GM23338 (cell line): Measurements from ENCODE around the gene SLC35B4. TPM values are rescaled to one million over a fixed set of nuclear protein-coding genes. Genes with fewer than 3 reads are reported as not detected.

Experiments used
- ATAC-seq: fragments of 200-7000 bp; cut with Tn5 transposase; 3 replicates; pipeline ENCODE4 v1.9.1; 2020
- DNase-seq: peaks from one replicate; pipeline ENCODE4 v3.0.0-alpha.2; 2015; ENCODE audit warnings: low spot score
- H2AFZ ChIP-seq: fragments of 200-600 bp; sonication (generic); 2 replicates; pipeline ENCODE4 v1.8.0; 2016; ENCODE audit warnings: antibody characterized with exemption, mild to moderate bottlenecking, moderate library complexity
- H3F3A ChIP-seq: fragments of 200-600 bp; sonication (generic); replicated peaks from 2 replicates; pipeline ENCODE4 v1.8.0; 2017; ENCODE audit warnings: antibody characterized with exemption, mixed run types, low read depth
- H3K27ac ChIP-seq: fragments of 200-600 bp; sonication (generic); 2 replicates; pipeline ENCODE4 v1.6.1; 2016; ENCODE audit warnings: low read depth
- H3K27me3 ChIP-seq: fragments of 200-600 bp; sonication (generic); 2 replicates; pipeline ENCODE4 v1.8.0; 2016; ENCODE audit warnings: mild to moderate bottlenecking, mixed run types, moderate library complexity; ENCODE audit not compliant: insufficient read depth
- H3K36me3 ChIP-seq: fragments of 200-600 bp; sonication (generic); 2 replicates; pipeline ENCODE4 v1.8.0; 2016; ENCODE audit warnings: mild to moderate bottlenecking; ENCODE audit not compliant: insufficient read depth
- H3K4me1 ChIP-seq: fragments of 200-600 bp; sonication (generic); 2 replicates; pipeline ENCODE4 v1.8.0; 2016; ENCODE audit warnings: mild to moderate bottlenecking, moderate library complexity; ENCODE audit not compliant: insufficient read depth
- H3K4me2 ChIP-seq: fragments of 200-600 bp; sonication (generic); 2 replicates; pipeline ENCODE4 v1.7.1; 2017; ENCODE audit warnings: mixed run types
- H3K4me3 ChIP-seq: fragments of 200-600 bp; sonication (generic); 2 replicates; pipeline ENCODE4 v1.6.1; 2016; ENCODE audit warnings: mixed run types
- H3K79me2 ChIP-seq: fragments of 200-600 bp; sonication (generic); replicated peaks from 2 replicates; pipeline ENCODE4 v1.8.0; 2017; ENCODE audit warnings: mild to moderate bottlenecking; ENCODE audit not compliant: insufficient read depth
- H3K9me2 ChIP-seq: fragments of 200-600 bp; sonication (generic); 2 replicates; pipeline ENCODE4 v1.8.0; 2017; ENCODE audit not compliant: insufficient read depth
- H4K20me1 ChIP-seq: fragments of 200-600 bp; sonication (generic); replicated peaks from 2 replicates; pipeline ENCODE4 v1.8.0; 2017; ENCODE audit warnings: mild to moderate bottlenecking; ENCODE audit not compliant: insufficient read depth
- H3K27ac Mint-ChIP-seq: 2 replicates; pipeline ENCODE4 v1.8.0; 2020; ENCODE audit warnings: inconsistent platforms, mild to moderate bottlenecking, moderate library complexity, mixed read lengths
- H3K27me3 Mint-ChIP-seq: 3 replicates; pipeline ENCODE4 v1.8.0; 2022; ENCODE audit warnings: low read depth, mild to moderate bottlenecking, moderate library complexity, mixed read lengths, inconsistent platforms; ENCODE audit not compliant: insufficient read depth, poor library complexity
- H3K36me3 Mint-ChIP-seq: 3 replicates; pipeline ENCODE4 v1.8.0; 2021; ENCODE audit warnings: low read depth, mild to moderate bottlenecking, inconsistent platforms, moderate library complexity, mixed read lengths
- H3K4me1 Mint-ChIP-seq: 3 replicates; pipeline ENCODE4 v1.8.0; 2020; ENCODE audit warnings: mild to moderate bottlenecking, inconsistent platforms, mixed read lengths
- H3K4me3 Mint-ChIP-seq: 3 replicates; pipeline ENCODE4 v1.8.0; 2021; ENCODE audit warnings: moderate library complexity, mild to moderate bottlenecking, inconsistent platforms, mixed read lengths
- H3K9me3 Mint-ChIP-seq: 3 replicates; pipeline ENCODE4 v1.8.0; 2020; ENCODE audit warnings: moderate library complexity, mild to moderate bottlenecking, inconsistent platforms, mixed read lengths
- EZH2 ChIP-seq: fragments of 200-600 bp; sonication (generic); IDR thresholded peaks from one replicate; pipeline ENCODE4 v1.8.0; 2017; ENCODE audit warnings: antibody characterized with exemption, mild to moderate bottlenecking, low read depth; ENCODE audit not compliant: unreplicated experiment
- EZH2phosphoT487 ChIP-seq: fragments of 200-600 bp; sonication (generic); IDR thresholded peaks from one replicate; pipeline ENCODE4 v1.8.1; 2018; ENCODE audit warnings: antibody characterized with exemption; ENCODE audit not compliant: unreplicated experiment
- JUNB ChIP-seq: IDR thresholded peaks from one replicate; pipeline ENCODE4 v1.6.1; 2016; ENCODE audit warnings: antibody characterized with exemption; ENCODE audit not compliant: unreplicated experiment
- NANOG ChIP-seq: IDR thresholded peaks from 2 replicates; pipeline ENCODE4 v1.6.1; 2016; ENCODE audit warnings: antibody characterized with exemption, borderline replicate concordance
- POLR2AphosphoS5 ChIP-seq: IDR thresholded peaks from 2 replicates; pipeline ENCODE4 v1.6.1; 2016; ENCODE audit warnings: antibody characterized with exemption, low read depth
- ZNF114 ChIP-seq: fragments of 250-450 bp; sonication (Bioruptor Pico); IDR thresholded peaks from 2 replicates; pipeline ENCODE4 v1.5.0; 2020; ENCODE audit warnings: mild to moderate bottlenecking, moderate library complexity
- ZNF331 ChIP-seq: fragments of 250-450 bp; sonication (Bioruptor Pico); IDR thresholded peaks from 2 replicates; pipeline ENCODE4 v1.5.0; 2020; ENCODE audit warnings: low read depth, mild to moderate bottlenecking, moderate library complexity
- long read RNA-seq: library from polyadenylated mRNA; unstranded; transcript quantifications from one replicate; pipeline ENCODE4 v2.0.0, GENCODE V29; 2020; ENCODE audit not compliant: unreplicated experiment
- polyA plus RNA-seq: library from polyadenylated mRNA; unstranded; fragments of >200 nt; fragmentation: Nextera tagmentation; extraction: Ambion mirVana; gene quantifications from 2 replicates; pipeline ENCODE4 v1.2.1, GENCODE V29; 2016
- total RNA-seq: library from RNA; depleted of rRNA; stranded (reverse); fragments of >200 nt; shearing (Covaris generic); gene quantifications from 2 replicates; pipeline ENCODE4 v1.2.3, GENCODE V29; 2014; rRNA removed
- TF ChIP-seq, protein P1 (sequence below): IDR thresholded peaks from one replicate; pipeline ENCODE4 v1.6.1; 2018; ENCODE audit warnings: antibody characterized with exemption; ENCODE audit not compliant: unreplicated experiment
- TF ChIP-seq, protein P2 (sequence below): IDR thresholded peaks from 2 replicates; pipeline ENCODE4 v1.6.1; 2016; ENCODE audit warnings: antibody characterized with exemption
- TF ChIP-seq, protein P3 (sequence below), 2 experiments: fragments of 200-600 bp in 1 of 2; sonication (generic) in 1 of 2; conservative IDR thresholded peaks; 2 replicates each; pipeline versions ENCODE4 v1.5.1 to v1.6.1; 2016 to 2017; ENCODE audit warnings: antibody characterized with exemption in 2 of 2, low read depth in 2 of 2, mild to moderate bottlenecking in 2 of 2, moderate library complexity in 1 of 2
- TF ChIP-seq, protein P4 (sequence below): fragments of 250-450 bp; sonication (Bioruptor Pico); IDR thresholded peaks from 2 replicates; pipeline ENCODE4 v1.5.0; 2020; ENCODE audit warnings: mild to moderate bottlenecking, moderate library complexity

SLC35B4 gene, protein sequence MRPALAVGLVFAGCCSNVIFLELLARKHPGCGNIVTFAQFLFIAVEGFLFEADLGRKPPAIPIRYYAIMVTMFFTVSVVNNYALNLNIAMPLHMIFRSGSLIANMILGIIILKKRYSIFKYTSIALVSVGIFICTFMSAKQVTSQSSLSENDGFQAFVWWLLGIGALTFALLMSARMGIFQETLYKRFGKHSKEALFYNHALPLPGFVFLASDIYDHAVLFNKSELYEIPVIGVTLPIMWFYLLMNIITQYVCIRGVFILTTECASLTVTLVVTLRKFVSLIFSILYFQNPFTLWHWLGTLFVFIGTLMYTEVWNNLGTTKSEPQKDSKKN
- 24.6 and 29.7 TPM in 2 replicates for total RNA-seq
- 18.3 and 22.6 TPM in 2 replicates for polyA plus RNA-seq
- long read RNA-seq, full-length matches to known transcripts, result 24 of 27 reads
- long read RNA-seq, partial matches to known transcripts, result 1 of 27 reads
- long read RNA-seq, other reads (novel, unspliced or antisense), result 2 of 27 reads

DNA sequence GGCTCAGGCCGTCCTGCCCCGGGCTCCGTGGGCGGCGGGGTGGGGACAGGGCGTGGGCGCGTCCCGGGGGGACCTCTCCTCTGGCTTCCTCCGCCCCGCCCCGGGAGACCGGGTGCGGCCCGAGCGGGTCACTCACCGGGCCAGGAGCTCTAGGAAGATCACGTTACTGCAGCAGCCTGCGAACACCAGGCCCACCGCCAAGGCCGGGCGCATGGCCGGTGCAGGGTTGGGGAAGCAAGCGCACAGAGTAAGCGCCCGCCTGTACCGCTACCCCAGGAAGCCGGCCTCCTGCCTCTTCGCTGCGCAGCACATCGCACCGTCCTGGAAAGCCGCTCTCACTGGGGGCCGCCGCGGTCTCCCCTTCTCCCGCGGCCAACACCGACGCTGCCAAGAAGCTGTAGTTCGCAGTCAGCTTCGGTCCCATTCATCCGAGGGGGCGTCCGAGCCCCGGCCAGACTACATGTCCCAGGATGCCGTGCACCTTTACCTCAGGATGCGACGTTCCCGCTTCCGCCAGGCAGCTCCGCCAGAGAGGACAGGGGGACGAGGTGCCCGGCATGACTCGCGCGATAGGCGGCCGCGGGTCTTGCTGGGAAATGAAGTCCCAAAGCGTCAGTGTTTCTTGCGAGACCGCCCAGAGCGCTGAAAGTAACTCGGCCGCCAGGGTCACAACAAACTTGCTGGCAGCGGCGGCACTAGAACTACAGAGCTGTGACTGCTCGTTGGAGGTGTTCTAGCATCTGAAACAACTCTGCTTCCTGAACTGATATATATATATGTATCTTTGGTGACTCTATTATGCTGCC, at the start of gene SLC35B4:
SLC35B4 (minus strand) TSS at position 392 of the 806 bp plus-strand sequence; CDS start at position 213, 179 bp downstream.
- DNase-seq, result peak; percentile 99
- Mint-ChIP-seq H3K27ac (peak within 1 kb of the TSS; percentile 54; the same call in 1 of the 2 replicates), H3K36me3 (0 out of 3 replicates have a peak, but pooled peaks cover 2% of the 10 kb centered on the region), H3K4me3 (peak within 1 kb of the TSS; percentile 87), H3K4me1 (peaks cover 11% of the 10 kb centered on the region), H3K27me3 (no peaks in the 10 kb centered on the region), H3K9me3 (no peaks in the 10 kb centered on the region)
- Histone ChIP-seq H3K36me3 (no peaks in the 10 kb centered on the region), H3K79me2 (peaks cover 29% of the 10 kb centered on the region), H2AFZ (peak within 1 kb of the TSS; percentile 92), H3K27me3 (no peaks in the 10 kb centered on the region), H3K4me3 (peak within 1 kb of the TSS; percentile 73), H3K9me2 (no peaks in the 10 kb centered on the region), H3K27ac (peak within 1 kb of the TSS; percentile 74; the same call in 1 of the 2 replicates), H3K4me1 (peaks cover 8% of the 10 kb centered on the region), H3K4me2 (peak within 1 kb of the TSS; percentile 92), H3F3A (no peaks in the 10 kb centered on the region), H4K20me1 (no peaks in the 10 kb centered on the region)
- ATAC-seq, result peak; percentile 98
- TF ChIP-seq, protein P1, sequence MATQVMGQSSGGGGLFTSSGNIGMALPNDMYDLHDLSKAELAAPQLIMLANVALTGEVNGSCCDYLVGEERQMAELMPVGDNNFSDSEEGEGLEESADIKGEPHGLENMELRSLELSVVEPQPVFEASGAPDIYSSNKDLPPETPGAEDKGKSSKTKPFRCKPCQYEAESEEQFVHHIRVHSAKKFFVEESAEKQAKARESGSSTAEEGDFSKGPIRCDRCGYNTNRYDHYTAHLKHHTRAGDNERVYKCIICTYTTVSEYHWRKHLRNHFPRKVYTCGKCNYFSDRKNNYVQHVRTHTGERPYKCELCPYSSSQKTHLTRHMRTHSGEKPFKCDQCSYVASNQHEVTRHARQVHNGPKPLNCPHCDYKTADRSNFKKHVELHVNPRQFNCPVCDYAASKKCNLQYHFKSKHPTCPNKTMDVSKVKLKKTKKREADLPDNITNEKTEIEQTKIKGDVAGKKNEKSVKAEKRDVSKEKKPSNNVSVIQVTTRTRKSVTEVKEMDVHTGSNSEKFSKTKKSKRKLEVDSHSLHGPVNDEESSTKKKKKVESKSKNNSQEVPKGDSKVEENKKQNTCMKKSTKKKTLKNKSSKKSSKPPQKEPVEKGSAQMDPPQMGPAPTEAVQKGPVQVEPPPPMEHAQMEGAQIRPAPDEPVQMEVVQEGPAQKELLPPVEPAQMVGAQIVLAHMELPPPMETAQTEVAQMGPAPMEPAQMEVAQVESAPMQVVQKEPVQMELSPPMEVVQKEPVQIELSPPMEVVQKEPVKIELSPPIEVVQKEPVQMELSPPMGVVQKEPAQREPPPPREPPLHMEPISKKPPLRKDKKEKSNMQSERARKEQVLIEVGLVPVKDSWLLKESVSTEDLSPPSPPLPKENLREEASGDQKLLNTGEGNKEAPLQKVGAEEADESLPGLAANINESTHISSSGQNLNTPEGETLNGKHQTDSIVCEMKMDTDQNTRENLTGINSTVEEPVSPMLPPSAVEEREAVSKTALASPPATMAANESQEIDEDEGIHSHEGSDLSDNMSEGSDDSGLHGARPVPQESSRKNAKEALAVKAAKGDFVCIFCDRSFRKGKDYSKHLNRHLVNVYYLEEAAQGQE, result peak; percentile 23
- no peak for TF ChIP-seq ZNF331
- peak; percentile 85 for TF ChIP-seq POLR2AphosphoS5
- TF ChIP-seq, protein P2, sequence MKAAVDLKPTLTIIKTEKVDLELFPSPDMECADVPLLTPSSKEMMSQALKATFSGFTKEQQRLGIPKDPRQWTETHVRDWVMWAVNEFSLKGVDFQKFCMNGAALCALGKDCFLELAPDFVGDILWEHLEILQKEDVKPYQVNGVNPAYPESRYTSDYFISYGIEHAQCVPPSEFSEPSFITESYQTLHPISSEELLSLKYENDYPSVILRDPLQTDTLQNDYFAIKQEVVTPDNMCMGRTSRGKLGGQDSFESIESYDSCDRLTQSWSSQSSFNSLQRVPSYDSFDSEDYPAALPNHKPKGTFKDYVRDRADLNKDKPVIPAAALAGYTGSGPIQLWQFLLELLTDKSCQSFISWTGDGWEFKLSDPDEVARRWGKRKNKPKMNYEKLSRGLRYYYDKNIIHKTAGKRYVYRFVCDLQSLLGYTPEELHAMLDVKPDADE, result peak; percentile 99
- no peak for TF ChIP-seq EZH2phosphoT487
- no peak for TF ChIP-seq EZH2
- TF ChIP-seq, protein P3, sequence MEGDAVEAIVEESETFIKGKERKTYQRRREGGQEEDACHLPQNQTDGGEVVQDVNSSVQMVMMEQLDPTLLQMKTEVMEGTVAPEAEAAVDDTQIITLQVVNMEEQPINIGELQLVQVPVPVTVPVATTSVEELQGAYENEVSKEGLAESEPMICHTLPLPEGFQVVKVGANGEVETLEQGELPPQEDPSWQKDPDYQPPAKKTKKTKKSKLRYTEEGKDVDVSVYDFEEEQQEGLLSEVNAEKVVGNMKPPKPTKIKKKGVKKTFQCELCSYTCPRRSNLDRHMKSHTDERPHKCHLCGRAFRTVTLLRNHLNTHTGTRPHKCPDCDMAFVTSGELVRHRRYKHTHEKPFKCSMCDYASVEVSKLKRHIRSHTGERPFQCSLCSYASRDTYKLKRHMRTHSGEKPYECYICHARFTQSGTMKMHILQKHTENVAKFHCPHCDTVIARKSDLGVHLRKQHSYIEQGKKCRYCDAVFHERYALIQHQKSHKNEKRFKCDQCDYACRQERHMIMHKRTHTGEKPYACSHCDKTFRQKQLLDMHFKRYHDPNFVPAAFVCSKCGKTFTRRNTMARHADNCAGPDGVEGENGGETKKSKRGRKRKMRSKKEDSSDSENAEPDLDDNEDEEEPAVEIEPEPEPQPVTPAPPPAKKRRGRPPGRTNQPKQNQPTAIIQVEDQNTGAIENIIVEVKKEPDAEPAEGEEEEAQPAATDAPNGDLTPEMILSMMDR (conservative IDR thresholded peaks at IDR 0.05; ENCODE audit: low read depth in 2 of 2), result no peak; a peak in 1 of 4 replicates
- TF ChIP-seq JUNB, result no peak
- TF ChIP-seq NANOG, result no peak
- TF ChIP-seq, protein P4, sequence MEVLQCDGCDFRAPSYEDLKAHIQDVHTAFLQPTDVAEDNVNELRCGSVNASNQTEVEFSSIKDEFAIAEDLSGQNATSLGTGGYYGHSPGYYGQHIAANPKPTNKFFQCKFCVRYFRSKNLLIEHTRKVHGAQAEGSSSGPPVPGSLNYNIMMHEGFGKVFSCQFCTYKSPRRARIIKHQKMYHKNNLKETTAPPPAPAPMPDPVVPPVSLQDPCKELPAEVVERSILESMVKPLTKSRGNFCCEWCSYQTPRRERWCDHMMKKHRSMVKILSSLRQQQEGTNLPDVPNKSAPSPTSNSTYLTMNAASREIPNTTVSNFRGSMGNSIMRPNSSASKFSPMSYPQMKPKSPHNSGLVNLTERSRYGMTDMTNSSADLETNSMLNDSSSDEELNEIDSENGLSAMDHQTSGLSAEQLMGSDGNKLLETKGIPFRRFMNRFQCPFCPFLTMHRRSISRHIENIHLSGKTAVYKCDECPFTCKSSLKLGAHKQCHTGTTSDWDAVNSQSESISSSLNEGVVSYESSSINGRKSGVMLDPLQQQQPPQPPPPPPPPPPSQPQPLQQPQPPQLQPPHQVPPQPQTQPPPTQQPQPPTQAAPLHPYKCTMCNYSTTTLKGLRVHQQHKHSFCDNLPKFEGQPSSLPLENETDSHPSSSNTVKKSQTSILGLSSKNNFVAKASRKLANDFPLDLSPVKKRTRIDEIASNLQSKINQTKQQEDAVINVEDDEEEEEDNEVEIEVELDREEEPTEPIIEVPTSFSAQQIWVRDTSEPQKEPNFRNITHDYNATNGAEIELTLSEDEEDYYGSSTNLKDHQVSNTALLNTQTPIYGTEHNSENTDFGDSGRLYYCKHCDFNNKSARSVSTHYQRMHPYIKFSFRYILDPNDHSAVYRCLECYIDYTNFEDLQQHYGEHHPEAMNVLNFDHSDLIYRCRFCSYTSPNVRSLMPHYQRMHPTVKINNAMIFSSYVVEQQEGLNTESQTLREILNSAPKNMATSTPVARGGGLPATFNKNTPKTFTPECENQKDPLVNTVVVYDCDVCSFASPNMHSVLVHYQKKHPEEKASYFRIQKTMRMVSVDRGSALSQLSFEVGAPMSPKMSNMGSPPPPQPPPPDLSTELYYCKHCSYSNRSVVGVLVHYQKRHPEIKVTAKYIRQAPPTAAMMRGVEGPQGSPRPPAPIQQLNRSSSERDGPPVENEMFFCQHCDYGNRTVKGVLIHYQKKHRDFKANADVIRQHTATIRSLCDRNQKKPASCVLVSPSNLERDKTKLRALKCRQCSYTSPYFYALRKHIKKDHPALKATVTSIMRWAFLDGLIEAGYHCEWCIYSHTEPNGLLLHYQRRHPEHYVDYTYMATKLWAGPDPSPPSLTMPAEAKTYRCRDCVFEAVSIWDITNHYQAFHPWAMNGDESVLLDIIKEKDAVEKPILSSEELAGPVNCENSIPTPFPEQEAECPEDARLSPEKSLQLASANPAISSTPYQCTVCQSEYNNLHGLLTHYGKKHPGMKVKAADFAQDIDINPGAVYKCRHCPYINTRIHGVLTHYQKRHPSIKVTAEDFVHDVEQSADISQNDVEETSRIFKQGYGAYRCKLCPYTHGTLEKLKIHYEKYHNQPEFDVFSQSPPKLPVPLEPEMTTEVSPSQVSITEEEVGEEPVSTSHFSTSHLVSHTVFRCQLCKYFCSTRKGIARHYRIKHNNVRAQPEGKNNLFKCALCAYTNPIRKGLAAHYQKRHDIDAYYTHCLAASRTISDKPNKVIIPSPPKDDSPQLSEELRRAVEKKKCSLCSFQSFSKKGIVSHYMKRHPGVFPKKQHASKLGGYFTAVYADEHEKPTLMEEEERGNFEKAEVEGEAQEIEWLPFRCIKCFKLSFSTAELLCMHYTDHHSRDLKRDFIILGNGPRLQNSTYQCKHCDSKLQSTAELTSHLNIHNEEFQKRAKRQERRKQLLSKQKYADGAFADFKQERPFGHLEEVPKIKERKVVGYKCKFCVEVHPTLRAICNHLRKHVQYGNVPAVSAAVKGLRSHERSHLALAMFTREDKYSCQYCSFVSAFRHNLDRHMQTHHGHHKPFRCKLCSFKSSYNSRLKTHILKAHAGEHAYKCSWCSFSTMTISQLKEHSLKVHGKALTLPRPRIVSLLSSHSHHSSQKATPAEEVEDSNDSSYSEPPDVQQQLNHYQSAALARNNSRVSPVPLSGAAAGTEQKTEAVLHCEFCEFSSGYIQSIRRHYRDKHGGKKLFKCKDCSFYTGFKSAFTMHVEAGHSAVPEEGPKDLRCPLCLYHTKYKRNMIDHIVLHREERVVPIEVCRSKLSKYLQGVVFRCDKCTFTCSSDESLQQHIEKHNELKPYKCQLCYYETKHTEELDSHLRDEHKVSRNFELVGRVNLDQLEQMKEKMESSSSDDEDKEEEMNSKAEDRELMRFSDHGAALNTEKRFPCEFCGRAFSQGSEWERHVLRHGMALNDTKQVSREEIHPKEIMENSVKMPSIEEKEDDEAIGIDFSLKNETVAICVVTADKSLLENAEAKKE (CRISPR knock-in tag), result no peak
- TF ChIP-seq ZNF114 (CRISPR knock-in tag), result no peak
